Kidney (tissue), 14 donors: ENCODE results near the gene MTERF4. TPM values are rescaled to one million over a fixed set of nuclear protein-coding genes. Genes with fewer than 3 reads are reported as not detected.

Experiments used
- DNase-seq, 5 donors: peaks; one replicate each; pipeline ENCODE4 v3.0.0-alpha.2; 2013 to 2020
- FAIRE-seq: peaks from 2 replicates; lab custom pipeline; 2012; peaks lifted over from hg19 to GRCh38; lab: Jason Lieb, UNC
- H3K27ac ChIP-seq, 2 donors: one replicate each; pipeline ENCODE4 v1.7.0; 2013; ENCODE audit warnings: low read depth in 2 of 2, low read length in 2 of 2, inconsistent platforms in 1 of 2
- H3K27me3 ChIP-seq: one replicate; pipeline ENCODE4 v1.7.1; 2013; ENCODE audit warnings: low read length, inconsistent platforms; ENCODE audit not compliant: control insufficient read depth, insufficient read depth
- H3K36me3 ChIP-seq, 3 donors: one replicate each; pipeline versions ENCODE4 v1.7.0 to v1.7.1; 2013; ENCODE audit warnings: low read length in 3 of 3, control low read depth in 1 of 3, inconsistent platforms in 1 of 3; ENCODE audit not compliant: insufficient read depth in 3 of 3, control insufficient read depth in 2 of 3
- H3K4me1 ChIP-seq, 3 donors: one replicate each; pipeline versions ENCODE4 v1.7.0 to v1.7.1; 2013; ENCODE audit warnings: low read length in 3 of 3, inconsistent platforms in 1 of 3, low read depth in 1 of 3; ENCODE audit not compliant: control insufficient read depth in 2 of 3, insufficient read depth in 2 of 3
- H3K4me3 ChIP-seq, 3 donors: one replicate each; pipeline versions ENCODE4 v1.7.0 to v1.8.1; 2013; ENCODE audit warnings: low read length in 3 of 3, control low read depth in 1 of 3, inconsistent platforms in 1 of 3
- H3K9ac ChIP-seq, 3 donors: one replicate each; pipeline versions ENCODE4 v1.7.0 to v1.7.1; 2013; ENCODE audit warnings: low read length in 3 of 3, control low read depth in 1 of 3, inconsistent platforms in 1 of 3
- H3K9me3 ChIP-seq, 3 donors: one replicate each; pipeline versions ENCODE4 v1.7.0 to v1.7.1; 2013; ENCODE audit warnings: low read length in 3 of 3, control low read depth in 1 of 3, inconsistent platforms in 1 of 3; ENCODE audit not compliant: control insufficient read depth in 2 of 3, insufficient read depth in 1 of 3
- intact Hi-C: fragments of 100-400 bp; cut with DNase I; formaldehyde crosslinking; loops from one replicate; pipeline ENCODE4 v1.11.1; 2022
- polyA plus RNA-seq: library from polyadenylated mRNA; stranded (reverse); fragments of 350-450 nt; fragmentation: Illumina TruSeq; extraction: RNeasy Lipid Tissue Mini Kit (QIAGEN cat#74804); gene quantifications from one replicate; pipeline ENCODE4 v1.2.3, GENCODE V29; 2014; ENCODE audit warnings: low read depth, low replicate concordance; ENCODE audit not compliant: insufficient read depth
- total RNA-seq: library from RNA; stranded (reverse); fragmentation: NEBNext Ultra II Directional; extraction: Animal tissue kit (Norgen Biotek cat#: 25700); gene quantifications from one replicate; pipeline ENCODE4 v1.2.1, GENCODE V29; 2021
- TF ChIP-seq, protein P1 (sequence below): IDR thresholded peaks from 3 replicates; pipeline ENCODE4 v1.5.1; 2012; ENCODE audit warnings: mild to moderate bottlenecking, moderate library complexity, borderline replicate concordance; ENCODE audit not compliant: insufficient read depth; ENCODE audit errors: extremely low read depth
- donor health status: control.
- donor health status: control.
- donor health status: control.
- donor health status: control.
- donor health status: control.
- donor health status: DM: yes; HTN: yes; CAD: no.
- donor health status: Normal renal cell carcinoma (clear cell type).

Gene MTERF4
- total and polyA plus RNA-seq, 2 donors from 2014 or later = 24.3 to 41.5 TPM

DNA sequence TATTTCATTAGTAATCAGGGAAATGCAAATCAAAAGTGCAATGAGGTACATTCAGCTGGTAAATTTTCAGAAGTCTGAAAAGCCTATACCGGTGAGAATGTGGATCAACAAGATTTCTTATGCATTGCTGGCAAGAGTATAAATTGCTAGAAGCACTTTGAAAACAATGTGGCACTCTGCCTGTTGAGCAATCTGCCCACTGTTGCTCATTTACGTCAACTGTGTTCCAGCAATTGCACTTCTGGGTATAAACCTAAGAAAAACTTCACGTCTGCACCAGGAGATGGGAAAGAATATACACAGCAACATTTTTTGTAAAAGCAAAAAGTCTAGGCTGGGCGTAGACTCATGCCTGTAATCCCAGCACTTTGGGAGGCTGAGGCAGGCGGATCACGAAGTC is 40.8 kb downstream of the MTERF4 start:
- Histone ChIP-seq H3K4me1 (peaks cover 0 to 2% (median 0%) of the 10 kb centered on the region in 3 donors), H3K9me3 (no peaks in the 10 kb centered on the region), H3K27ac (no peak overlapping the region), H3K4me3 (no peak overlapping the region), H3K9ac (no peak overlapping the region), H3K36me3 (no peaks in the 10 kb centered on the region), H3K27me3 (no peaks in the 10 kb centered on the region)
- intact Hi-C loops = loop anchor here (10.0 kb wide), 1 partner anchor 206 kb away; no protein-coding TSS in a partner anchor
- DNase-seq = peak in 2 of 5 donors; percentile 10 to 17
- TF ChIP-seq, protein P1, sequence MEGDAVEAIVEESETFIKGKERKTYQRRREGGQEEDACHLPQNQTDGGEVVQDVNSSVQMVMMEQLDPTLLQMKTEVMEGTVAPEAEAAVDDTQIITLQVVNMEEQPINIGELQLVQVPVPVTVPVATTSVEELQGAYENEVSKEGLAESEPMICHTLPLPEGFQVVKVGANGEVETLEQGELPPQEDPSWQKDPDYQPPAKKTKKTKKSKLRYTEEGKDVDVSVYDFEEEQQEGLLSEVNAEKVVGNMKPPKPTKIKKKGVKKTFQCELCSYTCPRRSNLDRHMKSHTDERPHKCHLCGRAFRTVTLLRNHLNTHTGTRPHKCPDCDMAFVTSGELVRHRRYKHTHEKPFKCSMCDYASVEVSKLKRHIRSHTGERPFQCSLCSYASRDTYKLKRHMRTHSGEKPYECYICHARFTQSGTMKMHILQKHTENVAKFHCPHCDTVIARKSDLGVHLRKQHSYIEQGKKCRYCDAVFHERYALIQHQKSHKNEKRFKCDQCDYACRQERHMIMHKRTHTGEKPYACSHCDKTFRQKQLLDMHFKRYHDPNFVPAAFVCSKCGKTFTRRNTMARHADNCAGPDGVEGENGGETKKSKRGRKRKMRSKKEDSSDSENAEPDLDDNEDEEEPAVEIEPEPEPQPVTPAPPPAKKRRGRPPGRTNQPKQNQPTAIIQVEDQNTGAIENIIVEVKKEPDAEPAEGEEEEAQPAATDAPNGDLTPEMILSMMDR = no peak
- no peak for FAIRE-seq

DNA sequence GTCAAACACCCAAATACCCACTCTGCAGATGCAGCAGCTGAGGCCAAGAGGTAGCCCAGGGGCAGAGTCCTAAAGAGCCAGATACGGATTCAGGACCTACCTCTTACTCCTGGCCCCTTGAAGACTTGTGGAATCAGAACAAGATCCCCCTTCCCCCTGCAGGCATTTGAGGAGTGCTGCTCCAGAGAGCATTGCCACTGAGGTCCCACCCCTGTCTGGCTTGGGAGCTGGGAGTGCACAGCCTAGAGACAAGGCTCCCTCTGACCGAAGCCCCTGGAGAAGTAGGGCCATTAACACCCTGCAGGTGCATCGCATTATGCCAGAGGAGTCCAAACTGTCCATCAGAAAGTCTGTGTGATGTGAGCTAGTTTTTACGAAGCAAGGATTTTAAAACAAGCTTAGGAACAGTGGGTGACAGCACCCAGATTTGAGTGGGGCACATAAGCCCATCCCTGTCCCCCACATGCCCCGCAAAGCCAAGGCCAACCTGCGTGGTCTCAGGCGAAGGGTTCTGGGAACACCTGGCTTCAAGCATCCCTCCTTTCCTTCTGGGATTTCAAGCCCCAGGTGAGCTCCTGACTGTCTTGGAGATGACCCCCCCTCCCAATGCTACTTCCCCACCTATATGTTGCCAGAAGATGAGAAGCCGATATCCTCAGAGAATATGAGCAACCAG is 48.4 kb downstream of the MTERF4 start:
- FAIRE-seq = no peak
- intact Hi-C loops = no loop called here
- Histone ChIP-seq H3K4me1 (no peaks in the 10 kb centered on the region), H3K4me3 (no peak overlapping the region), H3K9me3 (no peaks in the 10 kb centered on the region), H3K27me3 (no peaks in the 10 kb centered on the region), H3K27ac (no peak overlapping the region), H3K9ac (no peak overlapping the region), H3K36me3 (peaks cover 0 to 4% (median 0%) of the 10 kb centered on the region in 3 donors)
- DNase-seq = peak in 1 of 5 donors; percentile 56
- TF ChIP-seq, protein P1 = no peak

DNA sequence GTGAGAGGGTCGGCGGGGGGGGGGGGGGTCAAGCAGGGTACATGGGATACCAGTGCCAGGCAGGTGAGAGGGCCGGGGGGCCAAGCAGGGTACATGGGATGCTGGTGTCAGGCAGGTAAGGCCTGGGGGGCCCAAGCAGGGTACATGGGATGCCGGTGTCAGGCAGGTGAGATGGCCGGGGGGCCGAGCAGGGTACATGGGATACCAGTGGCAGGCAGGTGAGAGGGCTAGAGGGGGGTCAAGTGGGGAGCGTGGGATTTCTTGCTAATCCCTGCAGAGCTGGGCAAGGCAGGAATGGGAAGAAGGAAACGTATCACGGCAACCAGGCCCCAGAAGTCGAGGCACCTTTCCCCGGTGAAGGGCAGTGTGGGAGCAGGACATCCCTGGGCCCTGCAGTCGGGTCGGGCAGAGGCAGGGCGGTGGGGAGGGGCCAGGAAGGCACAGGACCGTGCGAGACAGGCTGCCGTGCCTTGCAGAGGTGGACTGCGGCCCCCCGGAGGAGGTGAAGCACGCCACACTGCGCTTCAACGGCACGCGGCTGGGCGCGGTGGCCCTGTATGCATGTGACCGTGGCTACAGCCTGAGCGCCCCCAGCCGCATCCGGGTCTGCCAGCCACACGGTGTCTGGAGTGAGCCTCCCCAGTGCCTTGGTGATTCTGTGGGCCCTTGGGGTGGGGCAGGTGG is 49.3 kb downstream of the MTERF4 start:
- DNase-seq (peak in 1 of 5 donors; percentile 61), FAIRE-seq (no peak)
- Histone ChIP-seq H3K27me3 (no peaks in the 10 kb centered on the region), H3K9me3 (no peaks in the 10 kb centered on the region), H3K9ac (no peak overlapping the region), H3K36me3 (peaks cover 0 to 4% (median 0%) of the 10 kb centered on the region in 3 donors), H3K4me3 (no peak overlapping the region), H3K27ac (no peak overlapping the region), H3K4me1 (no peaks in the 10 kb centered on the region)
- intact Hi-C loops = no loop called here
- TF ChIP-seq, protein P1 = no peak
